ENCODE measurements around the gene UGT1A10. TPM values are rescaled to one million over a fixed set of nuclear protein-coding genes. Genes with fewer than 3 reads are reported as not detected.

Gene UGT1A10
- total and polyA plus RNA-seq, 10 of the 15 experiments (the other 5 are each of a cell fraction or from before 2014, with no cell fraction given), result not detected

GRCh38 chr2:233778030-233778429 is 141.8 kb downstream of the UGT1A10 start, which contains the start of gene MROH2A:
Gene MROH2A (plus strand): TSS chr2:233778330. CDS start chr2:233779359, 1,029 bp downstream.
- Histone ChIP-seq H3K9ac (ENCODE audit: control insufficient read depth, insufficient read depth, low read length) (no peak within 1 kb of the TSS), H3K4me1 (ENCODE audit: control insufficient read depth, insufficient read depth, low read length) (no peaks in the 10 kb centered on the region), H3K4me2 (ENCODE audit: control insufficient read depth, insufficient read depth) (no peak within 1 kb of the TSS), H3K36me3 (ENCODE audit: control insufficient read depth in 2 of 2, insufficient read depth in 2 of 2, low read length in 1 of 2) (no peaks in the 10 kb centered on the region), H3K27ac (ENCODE audit: control insufficient read depth, insufficient read depth) (no peak within 1 kb of the TSS), H3K79me2 (ENCODE audit: control insufficient read depth, insufficient read depth, low read length) (no peaks in the 10 kb centered on the region), H3K27me3 (replicated peaks in 1 of 2; ENCODE audit: control insufficient read depth in 2 of 2, insufficient read depth in 2 of 2, low read length in 1 of 2) (no peaks in the 10 kb centered on the region), H2AFZ (ENCODE audit: control insufficient read depth, low read depth, low read length) (no peak within 1 kb of the TSS), H4K20me1 (ENCODE audit: control insufficient read depth, insufficient read depth) (no peaks in the 10 kb centered on the region), H3K9me3 (replicated peaks; ENCODE audit: control insufficient read depth, insufficient read depth, low read length) (no peaks in the 10 kb centered on the region; the same call in 2 of the 3 replicates), H3K4me3 (no peak within 1 kb of the TSS)
- ChIA-PET POLR2A (no interaction called here), SMC1A (ENCODE audit: uncharacterized antibody, unreplicated experiment) (no interaction called here), CTCF (no interaction called here), RAD21 (ENCODE audit: unreplicated experiment) (no interaction called here)
- ATAC-seq, result no peak
- no peak for FAIRE-seq
- in situ Hi-C loops (cut with MboI), result no loop called here
- WGBS (ENCODE audit: insufficient coverage, insufficient replicate concordance, low lambda C conversion rate, missing lambda C conversion rate), result 0% methylated on average over 2 of the region's 2 CpGs
- intact Hi-C loops (cut with micrococcal nuclease; ENCODE audit: unreplicated experiment), result no loop called here
- no peak for TF ChIP-seq PML (IDR thresholded peaks at IDR 0.05; ENCODE audit: low read length)
- TF ChIP-seq MEF2B (IDR thresholded peaks at IDR 0.05; ENCODE audit: partially characterized antibody, poor library complexity, severe bottlenecking), result no peak
- TF ChIP-seq RELB (IDR thresholded peaks at IDR 0.05; ENCODE audit: low read depth), result no peak
- TF ChIP-seq RAD21 (IDR thresholded peaks at IDR 0.05; ENCODE audit: insufficient read depth, low read depth, low read length), result no peak
- TF ChIP-seq NFXL1 (IDR thresholded peaks at IDR 0.05; ENCODE audit: borderline replicate concordance), result no peak
- no peak for TF ChIP-seq CREB1 (IDR thresholded peaks at IDR 0.05; ENCODE audit: low read depth)
- no peak for TF ChIP-seq NKRF (conservative IDR thresholded peaks at IDR 0.05)
- TF ChIP-seq DPF2 (IDR thresholded peaks at IDR 0.05), result no peak
- no peak for TF ChIP-seq RB1 (IDR thresholded peaks at IDR 0.05; ENCODE audit: borderline replicate concordance)
- TF ChIP-seq IKZF1 (conservative IDR thresholded peaks at IDR 0.05), result no peak
- TF ChIP-seq NR2F1 (conservative IDR thresholded peaks at IDR 0.05), result no peak
- no peak for TF ChIP-seq SIN3A (IDR thresholded peaks at IDR 0.05; ENCODE audit: low read depth, low read length)
- no peak for TF ChIP-seq MLLT1 (IDR thresholded peaks at IDR 0.05)
- no peak for TF ChIP-seq MAX (IDR thresholded peaks at IDR 0.05; ENCODE audit: low read depth, low read length)
- no peak for TF ChIP-seq NFIC (IDR thresholded peaks at IDR 0.05; ENCODE audit: low read depth, low read length)
- BruUV-seq (replicated peaks), result no TSS peak
- DNase-seq (ENCODE audit: low read depth, low spot score), result no peak

All from GM12878 (cell line).